ENCODE results near the gene HELZ. TPM values are rescaled to one million over a fixed set of nuclear protein-coding genes. Genes with fewer than 3 reads are reported as not detected.

Gene HELZ
- polyA plus RNA-seq, 1 donor, result 25.7 TPM

DNA sequence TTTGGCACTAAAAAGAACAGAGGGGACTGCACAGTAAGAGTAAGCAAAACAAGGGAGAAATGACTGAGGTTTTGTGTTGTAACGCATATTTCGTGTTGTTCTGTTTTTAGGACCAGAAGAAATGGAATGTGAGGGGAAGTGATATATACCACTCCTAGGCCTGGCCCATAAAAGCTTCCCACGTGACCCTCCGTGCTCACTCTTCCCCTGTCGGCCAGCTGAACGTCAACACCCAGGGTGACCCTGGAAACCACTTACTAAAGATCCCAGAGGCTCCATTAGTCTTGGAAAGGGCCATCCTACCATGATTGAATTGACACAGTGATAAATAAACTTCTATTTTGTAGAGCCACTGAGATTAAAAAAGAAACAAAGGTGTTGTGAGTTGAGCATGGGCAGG lies 79.8 kb downstream of the HELZ start:
- H3K4me1 ChIP-seq (ENCODE audit: control insufficient read depth, insufficient read depth, low read length), result no peaks in the 10 kb centered on the region
- no peak overlapping the region for H3K27ac ChIP-seq (ENCODE audit: low read length)
- no peaks in the 10 kb centered on the region for H3K27me3 ChIP-seq (ENCODE audit: control insufficient read depth, insufficient read depth, low read length)
- no peak overlapping the region for H3K4me3 ChIP-seq (ENCODE audit: low read length)
- no peaks in the 10 kb centered on the region for H3K9me3 ChIP-seq (ENCODE audit: control insufficient read depth, low read depth, low read length)
- no CpG with 5 or more reads among the region's 6 CpGs for WGBS (ENCODE audit: insufficient coverage, low lambda C conversion rate)
- no peak for DNase-seq
- peaks cover 50% of the 10 kb centered on the region for H3K36me3 ChIP-seq (ENCODE audit: control insufficient read depth, insufficient read depth, low read length)

DNA sequence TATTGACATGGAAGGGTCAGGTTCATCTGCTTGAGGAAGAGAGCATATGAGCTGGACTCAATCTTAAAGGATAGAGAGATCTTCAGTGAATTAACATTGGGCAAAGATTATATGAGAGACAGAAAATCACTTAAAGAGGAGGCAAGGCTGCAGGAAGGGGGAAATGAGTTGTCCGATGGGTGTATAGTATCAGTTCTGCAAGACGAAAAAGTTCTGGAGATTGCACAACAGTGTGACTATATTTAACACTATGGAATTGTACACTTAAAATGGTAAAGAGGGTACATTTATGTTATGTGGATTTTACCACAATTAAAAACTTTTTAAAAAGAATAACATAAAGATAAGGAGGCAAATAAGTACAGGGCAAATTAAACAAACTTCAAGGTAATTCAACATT lies 80.7 kb downstream of the HELZ start:
- H3K36me3 ChIP-seq (ENCODE audit: control insufficient read depth, insufficient read depth, low read length), result peaks cover 45% of the 10 kb centered on the region
- no peaks in the 10 kb centered on the region for H3K4me1 ChIP-seq (ENCODE audit: control insufficient read depth, insufficient read depth, low read length)
- H3K4me3 ChIP-seq (ENCODE audit: low read length), result no peak overlapping the region
- H3K27ac ChIP-seq (ENCODE audit: low read length), result no peak overlapping the region
- H3K27me3 ChIP-seq (ENCODE audit: control insufficient read depth, insufficient read depth, low read length), result no peaks in the 10 kb centered on the region
- H3K9me3 ChIP-seq (ENCODE audit: control insufficient read depth, low read depth, low read length), result no peaks in the 10 kb centered on the region
- WGBS (ENCODE audit: insufficient coverage, low lambda C conversion rate), result 94% methylated on average over 2 of the region's 2 CpGs
- DNase-seq, result no peak

DNA sequence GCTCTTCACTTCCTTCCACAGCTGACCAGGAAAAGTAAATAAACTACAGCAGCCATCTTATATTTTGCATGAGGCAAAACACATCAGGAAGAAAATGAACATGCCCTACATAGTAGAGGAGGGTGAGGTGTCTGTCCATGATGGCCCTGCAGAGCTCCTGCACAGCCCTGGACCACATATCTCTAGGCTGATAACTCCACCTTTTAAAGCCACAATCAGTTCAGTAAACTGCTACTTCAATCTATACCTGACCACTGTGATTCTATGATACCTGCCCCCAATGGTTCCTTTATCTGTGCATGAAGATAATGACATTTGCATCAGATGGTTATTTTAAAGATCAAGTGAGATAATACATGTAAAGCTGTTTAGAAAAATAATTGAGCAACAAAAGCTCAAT lies 82.2 kb downstream of the HELZ start:
- Histone ChIP-seq H3K4me3 (ENCODE audit: low read length) (no peak overlapping the region), H3K27ac (ENCODE audit: low read length) (no peak overlapping the region), H3K36me3 (ENCODE audit: control insufficient read depth, insufficient read depth, low read length) (peaks cover 47% of the 10 kb centered on the region)

DNA sequence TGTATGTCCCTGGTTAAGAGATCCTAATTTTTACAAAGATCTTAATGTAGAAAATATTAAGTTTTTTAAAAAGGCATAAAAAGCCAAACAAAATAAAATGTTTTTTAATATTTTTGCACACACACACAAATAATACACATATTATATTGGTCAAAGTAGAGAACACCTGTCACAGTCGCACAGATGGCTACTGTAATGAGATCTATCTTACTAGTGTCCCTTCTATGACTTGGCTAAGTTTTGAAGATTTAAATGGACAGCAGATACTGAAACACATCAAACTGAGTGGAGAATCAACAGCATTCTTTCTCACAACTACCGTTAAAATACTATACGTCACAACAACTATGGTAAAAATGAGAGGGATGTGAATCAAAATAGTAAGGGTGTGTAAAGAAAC lies 83.4 kb downstream of the HELZ start:
- no peaks in the 10 kb centered on the region for H3K27me3 ChIP-seq (ENCODE audit: control insufficient read depth, insufficient read depth, low read length)
- no peaks in the 10 kb centered on the region for H3K4me1 ChIP-seq (ENCODE audit: control insufficient read depth, insufficient read depth, low read length)
- no peak overlapping the region for H3K4me3 ChIP-seq (ENCODE audit: low read length)
- peaks cover 43% of the 10 kb centered on the region for H3K36me3 ChIP-seq (ENCODE audit: control insufficient read depth, insufficient read depth, low read length)
- no peak overlapping the region for H3K27ac ChIP-seq (ENCODE audit: low read length)
- no CpG with 5 or more reads among the region's 3 CpGs for WGBS (ENCODE audit: insufficient coverage, low lambda C conversion rate)
- no peak for DNase-seq
- H3K9me3 ChIP-seq (ENCODE audit: control insufficient read depth, low read depth, low read length), result no peaks in the 10 kb centered on the region

More for the DNA sequence above, 82.2 kb downstream of the HELZ start:
- no peak for DNase-seq
- Histone ChIP-seq H3K27me3 (ENCODE audit: control insufficient read depth, insufficient read depth, low read length) (no peaks in the 10 kb centered on the region), H3K4me1 (ENCODE audit: control insufficient read depth, insufficient read depth, low read length) (no peaks in the 10 kb centered on the region), H3K9me3 (ENCODE audit: control insufficient read depth, low read depth, low read length) (no peaks in the 10 kb centered on the region)

GRCh38 chr17:67160791-67161190 lies 84.2 kb downstream of the HELZ start:
- no CpG with 5 or more reads among the region's 8 CpGs for WGBS (ENCODE audit: insufficient coverage, low lambda C conversion rate)
- Histone ChIP-seq H3K27ac (ENCODE audit: low read length) (no peak overlapping the region), H3K36me3 (ENCODE audit: control insufficient read depth, insufficient read depth, low read length) (peaks cover 39% of the 10 kb centered on the region), H3K9me3 (ENCODE audit: control insufficient read depth, low read depth, low read length) (no peaks in the 10 kb centered on the region), H3K4me3 (ENCODE audit: low read length) (no peak overlapping the region), H3K27me3 (ENCODE audit: control insufficient read depth, insufficient read depth, low read length) (no peaks in the 10 kb centered on the region), H3K4me1 (ENCODE audit: control insufficient read depth, insufficient read depth, low read length) (no peaks in the 10 kb centered on the region)
- DNase-seq, result no peak

GRCh38 chr17:67157732-67158639 lies 87.0 kb downstream of the HELZ start:
- Histone ChIP-seq H3K27me3 (ENCODE audit: control insufficient read depth, insufficient read depth, low read length) (no peaks in the 10 kb centered on the region), H3K4me3 (ENCODE audit: low read length) (no peak overlapping the region), H3K36me3 (ENCODE audit: control insufficient read depth, insufficient read depth, low read length) (peaks cover 23% of the 10 kb centered on the region), H3K27ac (ENCODE audit: low read length) (no peak overlapping the region), H3K9me3 (ENCODE audit: control insufficient read depth, low read depth, low read length) (no peaks in the 10 kb centered on the region), H3K4me1 (ENCODE audit: control insufficient read depth, insufficient read depth, low read length) (no peaks in the 10 kb centered on the region)
- DNase-seq, result peak in 1 of 2 donors; percentile 13

GRCh38 chr17:67156269-67157199 lies 88.5 kb downstream of the HELZ start:
- Histone ChIP-seq H3K9me3 (ENCODE audit: control insufficient read depth, low read depth, low read length) (no peaks in the 10 kb centered on the region), H3K27me3 (ENCODE audit: control insufficient read depth, insufficient read depth, low read length) (no peaks in the 10 kb centered on the region), H3K27ac (ENCODE audit: low read length) (no peak overlapping the region), H3K36me3 (ENCODE audit: control insufficient read depth, insufficient read depth, low read length) (peaks cover 20% of the 10 kb centered on the region), H3K4me3 (ENCODE audit: low read length) (no peak overlapping the region), H3K4me1 (ENCODE audit: control insufficient read depth, insufficient read depth, low read length) (no peaks in the 10 kb centered on the region)
- no peak for DNase-seq
- WGBS (ENCODE audit: insufficient coverage, low lambda C conversion rate), result 100% methylated on average over 3 of the region's 9 CpGs

DNA sequence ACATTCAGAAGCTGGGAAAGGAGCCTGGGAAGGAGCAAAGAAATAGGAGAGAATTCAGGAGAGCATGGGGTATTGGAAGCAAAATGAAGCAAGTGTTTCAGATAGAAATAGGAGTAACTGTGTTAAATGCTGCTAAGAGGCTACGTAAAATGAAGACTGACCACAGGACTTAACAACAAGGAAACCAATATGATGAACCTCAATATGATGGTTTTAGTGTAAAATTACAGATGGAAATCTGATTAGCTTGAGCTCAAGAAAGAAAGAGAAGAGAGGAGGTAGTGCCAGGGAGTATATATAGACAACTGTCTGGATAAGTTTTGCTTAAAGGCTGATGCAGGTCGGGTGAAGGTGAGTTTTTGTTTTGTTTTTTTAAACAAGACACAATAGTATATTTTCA lies 92.2 kb downstream of the HELZ start:
- 100% methylated on average over 1 of the region's 2 CpGs for WGBS (ENCODE audit: insufficient coverage, low lambda C conversion rate)
- no peaks in the 10 kb centered on the region for H3K4me1 ChIP-seq (ENCODE audit: control insufficient read depth, insufficient read depth, low read length)
- no peak for DNase-seq
- peaks cover 23% of the 10 kb centered on the region for H3K36me3 ChIP-seq (ENCODE audit: control insufficient read depth, insufficient read depth, low read length)
- no peak overlapping the region for H3K27ac ChIP-seq (ENCODE audit: low read length)
- no peaks in the 10 kb centered on the region for H3K27me3 ChIP-seq (ENCODE audit: control insufficient read depth, insufficient read depth, low read length)
- no peak overlapping the region for H3K4me3 ChIP-seq (ENCODE audit: low read length)
- no peaks in the 10 kb centered on the region for H3K9me3 ChIP-seq (ENCODE audit: control insufficient read depth, low read depth, low read length)

- WGBS (ENCODE audit: insufficient coverage, low lambda C conversion rate), result no CpG with 5 or more reads among the region's 2 CpGs
- H3K36me3 ChIP-seq (ENCODE audit: control insufficient read depth, insufficient read depth, low read length), result peaks cover 30% of the 10 kb centered on the region
- no peaks in the 10 kb centered on the region for H3K4me1 ChIP-seq (ENCODE audit: control insufficient read depth, insufficient read depth, low read length)
These were observed 93.3 kb downstream of the HELZ start for GRCh38 chr17:67151717-67152116.

DNA sequence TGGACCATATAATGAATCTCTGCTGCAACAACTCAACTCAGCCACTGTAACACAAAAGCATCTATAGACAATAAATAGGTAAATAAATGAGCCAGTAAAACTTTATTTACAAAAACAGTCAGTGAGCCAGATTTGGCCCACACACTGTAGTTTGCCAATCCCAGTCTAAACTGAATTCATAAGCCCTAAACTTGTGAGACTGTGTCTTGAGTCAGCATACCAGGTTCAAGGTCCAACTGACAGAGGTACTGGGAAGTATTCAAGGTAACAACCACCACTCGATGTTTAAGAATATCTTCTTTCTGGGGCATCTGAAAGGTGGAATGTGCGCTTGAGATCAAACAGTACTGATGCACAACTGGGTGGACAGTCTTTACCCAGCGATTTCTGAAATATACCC lies 94.2 kb downstream of the HELZ start:
- Histone ChIP-seq H3K4me3 (ENCODE audit: low read length) (no peak overlapping the region), H3K27me3 (ENCODE audit: control insufficient read depth, insufficient read depth, low read length) (no peaks in the 10 kb centered on the region), H3K36me3 (ENCODE audit: control insufficient read depth, insufficient read depth, low read length) (peaks cover 26% of the 10 kb centered on the region), H3K27ac (ENCODE audit: low read length) (no peak overlapping the region), H3K9me3 (ENCODE audit: control insufficient read depth, low read depth, low read length) (no peaks in the 10 kb centered on the region), H3K4me1 (ENCODE audit: control insufficient read depth, insufficient read depth, low read length) (no peaks in the 10 kb centered on the region)
- WGBS (ENCODE audit: insufficient coverage, low lambda C conversion rate), result 81% methylated on average over 3 of the region's 3 CpGs
- DNase-seq, result peak; percentile 16 to 53

More at GRCh38 chr17:67151717-67152116, 93.3 kb downstream of the HELZ start:
- Histone ChIP-seq H3K27me3 (ENCODE audit: control insufficient read depth, insufficient read depth, low read length) (no peaks in the 10 kb centered on the region), H3K4me3 (ENCODE audit: low read length) (no peak overlapping the region), H3K27ac (ENCODE audit: low read length) (no peak overlapping the region), H3K9me3 (ENCODE audit: control insufficient read depth, low read depth, low read length) (no peaks in the 10 kb centered on the region)
- no peak for DNase-seq

Measured in large intestine (tissue), 3 donors.